Hepatic stellate cell (primary cell): Measurements from ENCODE around the gene SH3RF3.

Experiments used
- DNase-seq: peaks from one replicate; pipeline ENCODE4 v3.0.0; 2011; ENCODE audit warnings: low spot score

SH3RF3 gene

GRCh38 chr2:109203246-109204011 is 74.4 kb downstream of the SH3RF3 start:
- no peak for DNase-seq

- DNase-seq = no peak
Observed at GRCh38 chr2:109204412-109204811, 75.4 kb downstream of the SH3RF3 start.

GRCh38 chr2:109205447-109205846 is 76.4 kb downstream of the SH3RF3 start:
- no peak for DNase-seq

- no peak for DNase-seq
Observed at GRCh38 chr2:109206569-109207146, 77.7 kb downstream of the SH3RF3 start.

GRCh38 chr2:109207176-109207575 is 78.2 kb downstream of the SH3RF3 start:
- DNase-seq = no peak

GRCh38 chr2:109208071-109208950 is 79.3 kb downstream of the SH3RF3 start:
- DNase-seq = no peak

GRCh38 chr2:109208951-109209335 is 79.9 kb downstream of the SH3RF3 start:
- no peak for DNase-seq

- peak; percentile 80 for DNase-seq
Observed at GRCh38 chr2:109209412-109209811, 80.4 kb downstream of the SH3RF3 start.

GRCh38 chr2:109209941-109210340 is 80.9 kb downstream of the SH3RF3 start:
- DNase-seq = no peak

- DNase-seq = peak; percentile 41
Observed at GRCh38 chr2:109210431-109211200, 81.6 kb downstream of the SH3RF3 start.

- no peak for DNase-seq
Observed at GRCh38 chr2:109211315-109211714, 82.3 kb downstream of the SH3RF3 start.

- no peak for DNase-seq
Observed at GRCh38 chr2:109212836-109213563, 84.0 kb downstream of the SH3RF3 start.

- DNase-seq = peak; percentile 79
Observed at GRCh38 chr2:109213646-109214433, 84.8 kb downstream of the SH3RF3 start.

- DNase-seq = no peak
Observed at GRCh38 chr2:109214651-109215371, 85.8 kb downstream of the SH3RF3 start.

GRCh38 chr2:109215866-109216265 is 86.9 kb downstream of the SH3RF3 start:
- DNase-seq = no peak

GRCh38 chr2:109216332-109216731 is 87.3 kb downstream of the SH3RF3 start:
- no peak for DNase-seq

- peak; percentile 73 for DNase-seq
Observed at GRCh38 chr2:109217362-109218086, 88.5 kb downstream of the SH3RF3 start.

GRCh38 chr2:109218087-109218791 is 89.2 kb downstream of the SH3RF3 start:
- no peak for DNase-seq

- DNase-seq = no peak
Observed at GRCh38 chr2:109218792-109219126, 89.8 kb downstream of the SH3RF3 start.
